ENCODE measurements around the gene FGF3. TPM values are rescaled to one million over a fixed set of nuclear protein-coding genes. Genes with fewer than 3 reads are reported as not detected.

The FGF3 gene
- total RNA-seq, 1 donor, result not detected

- Histone ChIP-seq H3K27me3 (ENCODE audit: insufficient read depth, low read length) (no peaks in the 10 kb centered on the region), H3K4me3 (ENCODE audit: low read length) (no peak overlapping the region), H3K9me3 (ENCODE audit: low read depth, low read length) (no peaks in the 10 kb centered on the region), H3K4me1 (ENCODE audit: insufficient read depth, low read length) (no peaks in the 10 kb centered on the region)
Observed at GRCh38 chr11:69860244-69860643, 41.0 kb upstream of the FGF3 start.

- no peaks in the 10 kb centered on the region for H3K4me1 ChIP-seq (ENCODE audit: insufficient read depth, low read length)
- no peaks in the 10 kb centered on the region for H3K9me3 ChIP-seq (ENCODE audit: low read depth, low read length)
- H3K27me3 ChIP-seq (ENCODE audit: insufficient read depth, low read length), result no peaks in the 10 kb centered on the region
- no peak overlapping the region for H3K4me3 ChIP-seq (ENCODE audit: low read length)
Observed at GRCh38 chr11:69859275-69859934, 40.2 kb upstream of the FGF3 start.

GRCh38 chr11:69855421-69855820 lies 36.2 kb upstream of the FGF3 start:
- Histone ChIP-seq H3K4me1 (ENCODE audit: insufficient read depth, low read length) (no peaks in the 10 kb centered on the region), H3K27me3 (ENCODE audit: insufficient read depth, low read length) (peaks cover 2% of the 10 kb centered on the region), H3K4me3 (ENCODE audit: low read length) (no peak overlapping the region), H3K9me3 (ENCODE audit: low read depth, low read length) (no peaks in the 10 kb centered on the region)

GRCh38 chr11:69854713-69855112 lies 35.5 kb upstream of the FGF3 start:
- no peak overlapping the region for H3K4me3 ChIP-seq (ENCODE audit: low read length)
- H3K9me3 ChIP-seq (ENCODE audit: low read depth, low read length), result no peaks in the 10 kb centered on the region
- peaks cover 2% of the 10 kb centered on the region for H3K27me3 ChIP-seq (ENCODE audit: insufficient read depth, low read length)
- H3K4me1 ChIP-seq (ENCODE audit: insufficient read depth, low read length), result no peaks in the 10 kb centered on the region

- Histone ChIP-seq H3K4me3 (ENCODE audit: low read length) (no peak overlapping the region), H3K4me1 (ENCODE audit: insufficient read depth, low read length) (no peaks in the 10 kb centered on the region), H3K9me3 (ENCODE audit: low read depth, low read length) (no peaks in the 10 kb centered on the region), H3K27me3 (ENCODE audit: insufficient read depth, low read length) (peaks cover 2% of the 10 kb centered on the region)
Observed at GRCh38 chr11:69852056-69852455, 32.8 kb upstream of the FGF3 start.

- no peaks in the 10 kb centered on the region for H3K4me1 ChIP-seq (ENCODE audit: insufficient read depth, low read length)
- H3K27me3 ChIP-seq (ENCODE audit: insufficient read depth, low read length), result no peaks in the 10 kb centered on the region
- no peak overlapping the region for H3K4me3 ChIP-seq (ENCODE audit: low read length)
- no peaks in the 10 kb centered on the region for H3K9me3 ChIP-seq (ENCODE audit: low read depth, low read length)
Observed at GRCh38 chr11:69848201-69848600, 29.0 kb upstream of the FGF3 start.

GRCh38 chr11:69844396-69844795 lies 25.2 kb upstream of the FGF3 start:
- no peaks in the 10 kb centered on the region for H3K27me3 ChIP-seq (ENCODE audit: insufficient read depth, low read length)

GRCh38 chr11:69843529-69843921 lies 24.3 kb upstream of the FGF3 start:
- Histone ChIP-seq H3K27me3 (ENCODE audit: insufficient read depth, low read length) (no peaks in the 10 kb centered on the region), H3K9me3 (ENCODE audit: low read depth, low read length) (no peaks in the 10 kb centered on the region), H3K4me3 (ENCODE audit: low read length) (no peak overlapping the region), H3K4me1 (ENCODE audit: insufficient read depth, low read length) (no peaks in the 10 kb centered on the region)

More at GRCh38 chr11:69844396-69844795, 25.2 kb upstream of the FGF3 start:
- no peaks in the 10 kb centered on the region for H3K9me3 ChIP-seq (ENCODE audit: low read depth, low read length)
- H3K4me1 ChIP-seq (ENCODE audit: insufficient read depth, low read length), result no peaks in the 10 kb centered on the region
- no peak overlapping the region for H3K4me3 ChIP-seq (ENCODE audit: low read length)

- Histone ChIP-seq H3K27me3 (ENCODE audit: insufficient read depth, low read length) (no peaks in the 10 kb centered on the region), H3K4me1 (ENCODE audit: insufficient read depth, low read length) (no peaks in the 10 kb centered on the region), H3K4me3 (ENCODE audit: low read length) (no peak overlapping the region), H3K9me3 (ENCODE audit: low read depth, low read length) (no peaks in the 10 kb centered on the region)
Observed at GRCh38 chr11:69842746-69843528, 23.7 kb upstream of the FGF3 start.

- Histone ChIP-seq H3K27me3 (ENCODE audit: insufficient read depth, low read length) (no peaks in the 10 kb centered on the region), H3K4me1 (ENCODE audit: insufficient read depth, low read length) (no peaks in the 10 kb centered on the region), H3K9me3 (ENCODE audit: low read depth, low read length) (no peaks in the 10 kb centered on the region), H3K4me3 (ENCODE audit: low read length) (no peak overlapping the region)
Observed at GRCh38 chr11:69841859-69842698, 22.9 kb upstream of the FGF3 start.

- Histone ChIP-seq H3K4me3 (ENCODE audit: low read length) (no peak overlapping the region), H3K4me1 (ENCODE audit: insufficient read depth, low read length) (no peaks in the 10 kb centered on the region), H3K9me3 (ENCODE audit: low read depth, low read length) (no peaks in the 10 kb centered on the region), H3K27me3 (ENCODE audit: insufficient read depth, low read length) (peaks cover 4% of the 10 kb centered on the region)
Observed at GRCh38 chr11:69841170-69841858, 22.1 kb upstream of the FGF3 start.

GRCh38 chr11:69840371-69841169 lies 21.4 kb upstream of the FGF3 start:
- H3K4me1 ChIP-seq (ENCODE audit: insufficient read depth, low read length), result no peaks in the 10 kb centered on the region
- H3K27me3 ChIP-seq (ENCODE audit: insufficient read depth, low read length), result peaks cover 4% of the 10 kb centered on the region
- H3K9me3 ChIP-seq (ENCODE audit: low read depth, low read length), result no peaks in the 10 kb centered on the region
- no peak overlapping the region for H3K4me3 ChIP-seq (ENCODE audit: low read length)

- Histone ChIP-seq H3K9me3 (ENCODE audit: low read depth, low read length) (no peaks in the 10 kb centered on the region), H3K4me1 (ENCODE audit: insufficient read depth, low read length) (no peaks in the 10 kb centered on the region), H3K27me3 (ENCODE audit: insufficient read depth, low read length) (peaks cover 8% of the 10 kb centered on the region), H3K4me3 (ENCODE audit: low read length) (no peak overlapping the region)
Observed at GRCh38 chr11:69839516-69839915, 20.3 kb upstream of the FGF3 start.

- Histone ChIP-seq H3K9me3 (ENCODE audit: low read depth, low read length) (no peaks in the 10 kb centered on the region), H3K4me1 (ENCODE audit: insufficient read depth, low read length) (no peaks in the 10 kb centered on the region), H3K27me3 (ENCODE audit: insufficient read depth, low read length) (peaks cover 10% of the 10 kb centered on the region), H3K4me3 (ENCODE audit: low read length) (no peak overlapping the region)
Observed at GRCh38 chr11:69837791-69838190, 18.6 kb upstream of the FGF3 start.

All from mononuclear cell (primary cell).